Testis (tissue), 3 donors: ENCODE data around the gene PVALEF. TPM values are rescaled to one million over a fixed set of nuclear protein-coding genes. Genes with fewer than 3 reads are reported as not detected.

ENCODE experiments used
- DNase-seq: peaks from one replicate; pipeline ENCODE4 v3.0.0-alpha.2; 2019
- H3K27ac ChIP-seq, 2 donors: fragments of 200-600 bp; sonication (generic); one replicate each; pipeline ENCODE4 v1.5.1; 2019
- H3K27me3 ChIP-seq: fragments of 200-600 bp; sonication (generic); one replicate; pipeline ENCODE4 v1.5.1; 2019
- H3K36me3 ChIP-seq: fragments of 200-600 bp; sonication (generic); one replicate; pipeline ENCODE4 v1.5.1; 2017; ENCODE audit warnings: low read depth; ENCODE audit errors: missing control alignments
- H3K4me1 ChIP-seq: fragments of 200-600 bp; sonication (generic); one replicate; pipeline ENCODE4 v1.5.1; 2019
- H3K4me3 ChIP-seq, 2 donors: fragments of 200-600 bp; sonication (generic); one replicate each; pipeline ENCODE4 v1.5.1; 2017 to 2019
- H3K9me3 ChIP-seq: fragments of 200-600 bp; sonication (generic); one replicate; pipeline ENCODE4 v1.5.1; 2017
- POLR2A ChIP-seq: fragments of 450-650 bp; IDR thresholded peaks from one replicate; pipeline ENCODE4 v1.6.1; 2017; ENCODE audit warnings: antibody characterized with exemption, mild to moderate bottlenecking, moderate library complexity
- WGBS, 2 donors: methylation state at CpG; one replicate each; pipeline ENCODE4 v1.1.5; 2018; 5-methylcytosine and 5-hydroxymethylcytosine counted together
- intact Hi-C: fragments of 100-400 bp; cut with DNase I; formaldehyde crosslinking; loops from one replicate; pipeline ENCODE4 v1.15.1; 2023; ENCODE audit warnings: low total_unique reads
- polyA plus RNA-seq: library from polyadenylated mRNA; stranded (reverse); fragments of 350-450 nt; fragmentation: Illumina TruSeq; extraction: RNeasy Lipid Tissue Mini Kit (QIAGEN cat#74804); gene quantifications from one replicate; pipeline ENCODE4 v1.2.3, GENCODE V29; 2014; ENCODE audit warnings: low read depth, low replicate concordance; ENCODE audit not compliant: insufficient read depth
- total RNA-seq, 2 donors: library from RNA; depleted of rRNA; stranded (reverse); fragments of >200 nt; gene quantifications; one replicate each; pipeline ENCODE4 v1.2.3, GENCODE V29; 2016
- TF ChIP-seq, protein P1 (sequence below), 3 experiments: fragments of 450-650 bp in 2 of 3; fragments of 200-600 bp in 1 of 3; sonication (generic) in 1 of 3; IDR thresholded peaks; one replicate each; pipeline ENCODE4 v1.5.1; 2016 to 2019; ENCODE audit warnings: antibody characterized with exemption in 3 of 3, mild to moderate bottlenecking in 2 of 3, moderate library complexity in 1 of 3

The PVALEF gene
- total and polyA plus RNA-seq, 3 donors from 2014 or later: not detected

DNA sequence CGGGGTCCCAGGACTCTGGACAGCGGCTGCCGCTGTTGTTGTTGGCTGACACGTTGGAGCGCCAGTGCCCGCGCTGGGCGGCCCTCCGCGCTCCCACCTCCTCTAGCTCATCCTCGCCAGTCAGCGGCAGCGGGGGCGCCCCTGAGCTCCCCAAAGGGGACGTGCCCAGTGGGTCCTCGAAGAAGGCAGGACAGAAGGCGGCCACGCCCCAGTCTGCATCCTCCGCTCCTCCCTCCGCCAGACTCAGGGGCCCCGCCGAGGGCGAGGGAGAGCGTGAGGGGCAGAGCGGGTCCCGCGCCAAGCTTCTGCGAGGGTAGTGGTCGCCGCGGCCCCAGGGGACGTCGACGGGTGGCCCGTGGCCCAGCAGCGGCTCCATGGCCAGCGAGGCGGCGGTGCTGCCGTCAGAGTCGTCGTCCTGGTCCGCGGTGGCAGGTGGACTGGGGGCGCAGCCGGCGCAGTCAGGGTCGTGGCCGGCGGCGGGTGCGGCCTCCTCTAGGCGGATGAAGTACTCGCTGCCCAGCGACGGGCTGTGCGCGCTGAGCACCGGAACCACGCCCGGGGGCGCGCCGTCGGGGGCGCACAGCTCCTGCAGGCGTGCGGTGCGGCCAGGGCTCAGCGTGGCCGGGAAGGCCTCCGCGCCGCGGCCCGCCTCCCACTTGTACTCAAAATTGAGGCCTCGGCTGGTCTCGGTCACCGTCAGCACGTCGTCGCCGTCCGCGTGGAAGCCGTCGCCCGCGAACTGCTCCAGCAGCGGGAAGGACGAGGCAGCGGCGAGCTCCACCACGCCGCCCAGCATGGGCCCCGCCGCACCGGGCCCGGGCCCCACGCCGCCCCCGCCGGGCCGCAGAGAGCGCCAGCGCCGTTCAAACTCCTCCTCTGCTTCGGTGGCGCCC, 43.2 kb upstream of the PVALEF start:
- Histone ChIP-seq H3K9me3 (no peaks in the 10 kb centered on the region), H3K27ac (no peak overlapping the region), H3K4me3 (peak overlapping the region in 1 of 2 donors; percentile 20), H3K36me3 (no peaks in the 10 kb centered on the region), H3K4me1 (no peaks in the 10 kb centered on the region), H3K27me3 (no peaks in the 10 kb centered on the region)
- 50% methylated on average over 109 of the region's 109 CpGs; no CpG with 5 or more reads in 1 of the 2 donors for WGBS, 2 donors
- TF ChIP-seq POLR2A: no peak
- TF ChIP-seq, protein P1, sequence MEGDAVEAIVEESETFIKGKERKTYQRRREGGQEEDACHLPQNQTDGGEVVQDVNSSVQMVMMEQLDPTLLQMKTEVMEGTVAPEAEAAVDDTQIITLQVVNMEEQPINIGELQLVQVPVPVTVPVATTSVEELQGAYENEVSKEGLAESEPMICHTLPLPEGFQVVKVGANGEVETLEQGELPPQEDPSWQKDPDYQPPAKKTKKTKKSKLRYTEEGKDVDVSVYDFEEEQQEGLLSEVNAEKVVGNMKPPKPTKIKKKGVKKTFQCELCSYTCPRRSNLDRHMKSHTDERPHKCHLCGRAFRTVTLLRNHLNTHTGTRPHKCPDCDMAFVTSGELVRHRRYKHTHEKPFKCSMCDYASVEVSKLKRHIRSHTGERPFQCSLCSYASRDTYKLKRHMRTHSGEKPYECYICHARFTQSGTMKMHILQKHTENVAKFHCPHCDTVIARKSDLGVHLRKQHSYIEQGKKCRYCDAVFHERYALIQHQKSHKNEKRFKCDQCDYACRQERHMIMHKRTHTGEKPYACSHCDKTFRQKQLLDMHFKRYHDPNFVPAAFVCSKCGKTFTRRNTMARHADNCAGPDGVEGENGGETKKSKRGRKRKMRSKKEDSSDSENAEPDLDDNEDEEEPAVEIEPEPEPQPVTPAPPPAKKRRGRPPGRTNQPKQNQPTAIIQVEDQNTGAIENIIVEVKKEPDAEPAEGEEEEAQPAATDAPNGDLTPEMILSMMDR (IDR thresholded peaks at IDR 0.05): no peak
- no peak for DNase-seq
- intact Hi-C loops: no loop called here

DNA sequence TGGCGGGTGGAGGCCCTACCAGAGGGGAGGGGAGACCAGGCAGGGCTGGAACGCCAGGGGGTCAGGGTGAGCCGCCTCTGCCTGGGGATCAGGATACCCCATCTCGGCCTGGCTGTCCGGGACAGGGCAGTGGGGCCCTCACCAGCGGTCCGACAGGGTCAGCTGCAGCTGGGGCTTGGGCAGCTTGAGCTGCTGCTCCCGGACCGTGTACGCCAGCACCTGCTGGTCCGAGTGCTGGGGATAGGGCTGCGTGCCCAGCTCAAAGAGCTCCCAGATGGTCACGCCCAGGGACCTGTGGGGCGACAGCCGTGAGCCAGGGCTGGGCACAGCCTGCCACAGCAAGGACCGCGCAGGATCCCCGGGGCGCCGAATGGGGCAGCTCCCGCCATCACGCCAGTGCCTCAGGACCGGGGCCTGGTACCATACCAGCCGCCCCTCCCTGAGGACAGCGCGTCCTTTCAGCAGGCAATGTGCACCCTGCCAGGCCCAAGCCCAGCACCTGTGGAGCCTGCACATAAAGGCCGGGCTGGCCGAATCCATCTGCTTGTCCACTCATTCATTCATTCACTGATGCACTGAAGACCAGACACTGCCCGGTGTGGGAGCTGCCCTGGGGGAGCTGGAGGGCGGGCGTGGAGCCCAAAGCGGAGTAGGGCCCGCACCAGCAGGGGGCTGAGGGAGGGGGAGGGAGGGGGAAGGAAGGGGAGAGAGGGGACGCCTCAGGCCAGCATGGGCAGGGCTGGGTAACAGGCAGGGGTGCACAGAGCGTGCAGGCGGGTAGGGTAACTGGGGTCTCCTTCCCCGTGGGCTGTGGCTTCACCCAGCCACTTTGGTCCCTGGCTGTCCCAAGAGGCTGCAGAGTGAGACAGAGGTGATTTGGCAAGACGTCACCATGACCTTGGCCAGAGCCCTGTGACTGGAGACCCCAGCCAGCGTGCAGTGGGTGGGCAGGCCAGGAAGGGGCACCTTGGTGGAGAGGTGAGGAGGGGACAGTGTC, 42.0 kb upstream of the PVALEF start:
- no peak for TF ChIP-seq POLR2A
- TF ChIP-seq, protein P1 (IDR thresholded peaks at IDR 0.05): no peak
- Histone ChIP-seq H3K9me3 (no peaks in the 10 kb centered on the region), H3K27ac (no peak overlapping the region), H3K4me1 (no peaks in the 10 kb centered on the region), H3K4me3 (no peak overlapping the region), H3K27me3 (no peaks in the 10 kb centered on the region), H3K36me3 (no peaks in the 10 kb centered on the region)
- 79 to 87% methylated on average over 18 to 39 of the region's 39 CpGs for WGBS, 2 donors
- no peak for DNase-seq
- intact Hi-C loops: no loop called here

DNA sequence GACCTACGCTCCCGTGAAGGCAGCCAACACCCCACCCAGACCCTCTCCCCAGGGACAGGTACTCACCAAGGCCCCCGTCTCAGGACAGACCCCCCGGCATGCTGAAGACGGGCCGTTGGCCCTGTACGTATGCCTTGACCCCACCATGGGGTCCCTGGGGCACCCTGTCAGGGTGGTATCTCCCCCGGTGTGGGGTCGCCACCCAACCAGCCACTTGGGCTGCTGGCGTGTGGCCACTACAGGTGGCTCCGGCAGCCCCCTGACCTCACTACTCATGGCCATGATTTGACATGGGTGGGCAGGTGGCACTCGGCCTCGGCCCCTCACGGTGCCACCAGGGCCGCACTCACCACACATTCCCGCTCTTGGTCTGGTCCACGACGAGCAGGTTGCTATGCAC, 40.9 kb upstream of the PVALEF start:
- intact Hi-C loops: no loop called here
- H3K4me1 ChIP-seq: no peaks in the 10 kb centered on the region
- WGBS, 2 donors: 93% methylated on average over 18 of the region's 18 CpGs; no CpG with 5 or more reads in 1 of the 2 donors
- no peak overlapping the region for H3K4me3 ChIP-seq
- DNase-seq: no peak
- no peaks in the 10 kb centered on the region for H3K27me3 ChIP-seq
- H3K9me3 ChIP-seq: no peaks in the 10 kb centered on the region
- TF ChIP-seq, protein P1 (IDR thresholded peaks at IDR 0.05): no peak
- no peak for TF ChIP-seq POLR2A
- H3K27ac ChIP-seq: no peak overlapping the region
- H3K36me3 ChIP-seq: no peaks in the 10 kb centered on the region

DNA sequence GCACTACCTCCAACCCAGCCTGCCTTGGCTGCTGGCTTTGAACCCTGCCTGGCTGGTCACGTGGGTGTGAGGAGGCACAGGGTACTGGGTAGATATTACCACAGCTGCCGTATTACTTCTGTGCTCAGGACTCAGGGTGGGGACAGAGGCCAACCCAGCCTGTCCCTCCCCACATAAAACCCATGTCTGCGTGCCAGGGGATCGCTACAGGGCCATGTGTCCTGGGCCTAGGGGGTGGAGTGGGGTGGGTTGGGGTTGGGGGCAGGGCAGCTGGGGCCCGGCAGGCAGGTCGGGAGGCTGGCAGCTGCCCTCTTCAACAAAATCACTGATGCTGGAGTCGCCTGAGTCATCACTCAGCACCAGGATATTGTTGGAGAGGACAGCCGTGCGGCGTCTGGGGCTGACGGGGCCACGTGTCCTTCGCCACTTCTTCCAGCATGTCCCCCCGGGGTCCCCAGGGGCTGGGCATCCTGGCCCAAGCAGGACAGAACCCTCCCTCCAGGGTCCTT, 39.7 kb upstream of the PVALEF start:
- no peaks in the 10 kb centered on the region for H3K4me1 ChIP-seq
- H3K27ac ChIP-seq: no peak overlapping the region
- 86 to 88% methylated on average over 11 to 14 of the region's 14 CpGs for WGBS, 2 donors
- TF ChIP-seq, protein P1 (IDR thresholded peaks at IDR 0.05): no peak
- no peak for TF ChIP-seq POLR2A
- intact Hi-C loops: no loop called here
- H3K36me3 ChIP-seq: no peaks in the 10 kb centered on the region
- no peaks in the 10 kb centered on the region for H3K27me3 ChIP-seq
- no peaks in the 10 kb centered on the region for H3K9me3 ChIP-seq
- no peak for DNase-seq
- no peak overlapping the region for H3K4me3 ChIP-seq
